Esophagus squamous epithelium (tissue), 5 donors: ENCODE results near the gene TCL1B. TPM values are rescaled to one million over a fixed set of nuclear protein-coding genes. Genes with fewer than 3 reads are reported as not detected.

Experiments used
- DNase-seq: peaks from one replicate; lab custom pipeline; 2025; lab: John Stamatoyannopoulos, UW
- H3K27ac ChIP-seq, 4 donors: fragments of 200-600 bp; sonication (generic); one replicate each; pipeline ENCODE4 v1.5.1; 2016 to 2019; ENCODE audit warnings: mild to moderate bottlenecking in 1 of 4
- H3K27me3 ChIP-seq, 4 donors: fragments of 200-600 bp; sonication (generic); 1 replicate in 3 of 4; 2 replicates in 1 of 4; pipeline versions ENCODE4 v1.5.1 to v1.6.0; 2017 to 2021; ENCODE audit warnings: antibody characterized with exemption in 1 of 4
- H3K36me3 ChIP-seq, 3 donors: fragments of 200-600 bp; sonication (generic); one replicate each; pipeline ENCODE4 v1.5.1; 2016 to 2019
- H3K4me1 ChIP-seq, 3 donors: fragments of 200-600 bp; sonication (generic); one replicate each; pipeline ENCODE4 v1.5.1; 2017 to 2019
- H3K4me3 ChIP-seq, 4 donors: fragments of 200-600 bp; sonication (generic); 1 replicate in 3 of 4; 2 replicates in 1 of 4; pipeline ENCODE4 v1.5.1; 2016 to 2019; ENCODE audit warnings: mild to moderate bottlenecking in 2 of 4, moderate library complexity in 1 of 4
- H3K9me3 ChIP-seq, 3 donors: fragments of 200-600 bp; sonication (generic); one replicate each; pipeline ENCODE4 v1.5.1; 2016 to 2019
- CTCF ChIP-seq, 6 experiments: fragments of 450-650 bp in 4 of 6; fragments of 200-600 bp in 2 of 6; sonication (generic) in 2 of 6; IDR thresholded peaks; one replicate each; pipeline ENCODE4 v1.5.1; 2016 to 2019; ENCODE audit warnings: antibody characterized with exemption in 6 of 6, mild to moderate bottlenecking in 4 of 6, moderate library complexity in 4 of 6
- POLR2A ChIP-seq, 4 donors: fragments of 450-650 bp; IDR thresholded peaks; one replicate each; pipeline ENCODE4 v1.6.1; 2017; ENCODE audit warnings: antibody characterized with exemption in 4 of 4, mild to moderate bottlenecking in 4 of 4, moderate library complexity in 3 of 4
- WGBS, 2 donors: methylation state at CpG; one replicate each; pipeline ENCODE4 v1.1.5; 2018; 5-methylcytosine and 5-hydroxymethylcytosine counted together
- intact Hi-C: fragments of 100-400 bp; cut with DNase I; formaldehyde crosslinking; loops from one replicate; pipeline ENCODE4 v1.15.0; 2022
- total RNA-seq, 4 donors: library from RNA; depleted of rRNA; stranded (reverse); fragments of >200 nt; gene quantifications; one replicate each; pipeline ENCODE4 v1.1.0, GENCODE V29; 2016
- donor health status: DM: yes; HTN: yes; CAD: no.

TCL1B gene
- total RNA-seq, 4 donors from 2014 or later: not detected

GRCh38 chr14:95707327-95707726 is 21.1 kb downstream of the TCL1B start:
- Histone ChIP-seq H3K36me3 (no peaks in the 10 kb centered on the region), H3K27me3 (peaks cover 0 to 31% (median 0%) of the 10 kb centered on the region in 4 donors), H3K27ac (no peak overlapping the region), H3K4me3 (no peak overlapping the region), H3K9me3 (no peaks in the 10 kb centered on the region), H3K4me1 (no peaks in the 10 kb centered on the region)
- 64 to 81% methylated on average over 5 of the region's 5 CpGs for WGBS, 2 donors
- TF ChIP-seq CTCF (IDR thresholded peaks at IDR 0.05) (no peak), POLR2A (IDR thresholded peaks at IDR 0.05) (no peak)
- intact Hi-C loops: no loop called here
- no peak for DNase-seq

DNA sequence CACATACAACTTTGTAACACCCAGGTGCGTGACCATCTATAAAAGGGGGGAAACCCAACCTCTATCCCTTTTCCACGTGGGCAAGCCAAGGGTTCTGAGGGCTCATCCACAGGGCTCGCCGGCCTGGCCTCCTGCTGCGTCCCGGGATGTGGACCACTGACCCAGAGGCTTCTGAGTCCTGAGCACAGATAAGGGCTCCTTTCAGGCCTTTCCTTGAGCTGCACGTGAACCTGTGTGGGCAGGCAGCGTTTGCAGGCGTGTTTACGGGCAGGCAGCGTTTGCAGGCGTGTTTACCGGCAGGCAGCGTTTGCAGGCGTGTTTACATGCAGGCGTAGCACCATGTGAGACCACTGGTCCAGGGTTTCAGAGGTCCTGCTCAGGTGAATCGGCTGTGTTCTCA is 23.9 kb downstream of the TCL1B start:
- intact Hi-C loops: no loop called here
- DNase-seq: no peak
- WGBS, 2 donors: 66 to 82% methylated on average over 11 to 13 of the region's 17 CpGs

DNA sequence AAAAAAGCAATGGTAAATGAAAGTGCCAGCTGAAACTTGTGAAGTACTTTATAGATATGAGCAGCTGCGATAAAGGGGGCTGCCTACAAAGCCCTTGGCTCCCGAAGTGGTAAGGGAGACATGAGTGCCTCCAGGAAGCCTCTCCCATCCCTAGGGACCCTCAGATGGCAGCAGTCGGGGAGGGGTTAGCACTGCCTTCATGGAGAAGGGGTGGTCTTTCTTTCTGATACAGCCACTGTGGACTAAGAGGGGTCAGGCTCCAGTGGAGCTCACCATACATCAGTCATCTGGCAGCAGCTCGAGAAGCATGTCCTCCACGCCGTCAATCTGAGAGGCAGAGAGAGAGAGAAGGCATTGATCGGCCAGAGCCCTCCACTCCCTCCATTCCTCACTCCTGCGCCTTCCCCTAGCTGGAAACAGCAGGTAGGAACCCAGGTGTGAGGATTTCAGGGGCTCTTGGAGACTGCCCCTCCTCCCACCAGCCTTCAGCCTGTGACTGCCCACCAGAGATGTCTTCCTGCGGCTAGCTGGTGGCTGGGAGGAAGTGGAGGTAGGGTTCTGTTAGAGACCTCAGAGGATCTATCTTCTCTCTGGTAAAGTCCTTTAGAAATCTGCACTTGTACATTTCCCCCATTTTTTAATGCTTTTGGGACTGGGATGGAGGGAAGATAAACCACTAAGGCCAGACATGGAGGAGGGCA is 25.4 kb downstream of the TCL1B start:
- TF ChIP-seq CTCF (IDR thresholded peaks at IDR 0.05) (no peak), POLR2A (IDR thresholded peaks at IDR 0.05) (no peak)
- WGBS, 2 donors: 72 to 74% methylated on average over 8 to 9 of the region's 9 CpGs
- H3K9me3 ChIP-seq: no peaks in the 10 kb centered on the region
- H3K4me3 ChIP-seq: no peak overlapping the region
- peaks cover 0 to 49% (median 3%) of the 10 kb centered on the region in 4 donors for H3K27me3 ChIP-seq
- DNase-seq: no peak
- no peak overlapping the region for H3K27ac ChIP-seq
- intact Hi-C loops: no loop called here
- no peaks in the 10 kb centered on the region for H3K36me3 ChIP-seq
- H3K4me1 ChIP-seq: no peaks in the 10 kb centered on the region

More for the DNA sequence above, 23.9 kb downstream of the TCL1B start:
- TF ChIP-seq POLR2A (IDR thresholded peaks at IDR 0.05): no peak
- no peak for TF ChIP-seq CTCF (IDR thresholded peaks at IDR 0.05)
- Histone ChIP-seq H3K4me1 (no peaks in the 10 kb centered on the region), H3K27ac (no peak overlapping the region), H3K9me3 (no peaks in the 10 kb centered on the region), H3K4me3 (no peak overlapping the region), H3K27me3 (peaks cover 0 to 45% (median 3%) of the 10 kb centered on the region in 4 donors), H3K36me3 (no peaks in the 10 kb centered on the region)

GRCh38 chr14:95712398-95712797 is 26.2 kb downstream of the TCL1B start:
- intact Hi-C loops: no loop called here
- Histone ChIP-seq H3K27me3 (peaks cover 0 to 49% (median 3%) of the 10 kb centered on the region in 4 donors), H3K27ac (no peak overlapping the region), H3K4me3 (no peak overlapping the region), H3K4me1 (no peaks in the 10 kb centered on the region), H3K9me3 (no peaks in the 10 kb centered on the region), H3K36me3 (no peaks in the 10 kb centered on the region)
- no peak for TF ChIP-seq CTCF (IDR thresholded peaks at IDR 0.05)
- TF ChIP-seq POLR2A (IDR thresholded peaks at IDR 0.05): no peak
- DNase-seq: no peak
- 80% methylated on average over 5 to 9 of the region's 9 CpGs for WGBS, 2 donors

DNA sequence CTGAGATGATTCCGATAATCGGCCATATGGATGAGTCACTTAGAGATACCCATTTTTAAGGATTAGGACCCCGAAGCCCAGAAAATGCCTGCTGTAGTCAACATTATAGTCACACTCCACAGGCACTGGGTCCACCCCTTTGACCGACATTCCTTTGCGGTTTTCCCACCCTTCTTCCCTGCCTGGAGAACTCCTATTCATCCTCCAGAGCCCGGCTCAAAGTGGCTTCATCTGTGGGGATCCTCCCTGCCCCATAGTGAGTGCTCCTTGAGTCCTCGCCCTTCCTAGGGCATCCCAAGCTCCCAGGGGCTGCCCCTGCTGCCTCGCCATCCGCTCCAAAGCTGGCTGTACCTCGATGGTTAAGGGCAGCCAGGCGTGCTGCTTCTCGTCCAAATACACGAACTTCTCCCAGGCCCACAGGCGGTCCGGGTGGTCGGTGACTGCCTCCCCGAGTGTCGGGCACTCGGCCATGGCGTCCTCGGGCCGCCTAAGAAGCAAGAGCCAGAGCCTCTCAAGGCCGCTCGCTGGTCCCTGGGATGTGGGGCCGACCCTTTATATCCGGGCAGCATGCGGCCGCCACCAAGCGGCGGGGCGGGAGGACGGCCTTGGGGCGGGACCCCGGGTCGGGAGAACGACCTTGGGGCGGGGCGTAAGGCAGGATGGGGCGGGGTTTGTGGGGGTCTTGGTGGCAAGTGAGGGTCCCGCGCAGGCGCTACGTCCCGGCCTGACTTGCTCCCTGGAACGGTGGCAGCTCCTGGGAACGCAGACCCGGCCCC is 27.6 kb downstream of the TCL1B start, which contains the start of gene TCL1A:
Gene TCL1A (minus strand): TSS at position 530 of the 776 bp plus-strand sequence. CDS start 59 bp downstream, at position 471.
- no peak within 1 kb of the TSS for H3K4me3 ChIP-seq
- TF ChIP-seq POLR2A (IDR thresholded peaks at IDR 0.05) (no peak), CTCF (IDR thresholded peaks at IDR 0.05) (no peak)
- H3K9me3 ChIP-seq: no peaks in the 10 kb centered on the region
- intact Hi-C loops: no loop called here
- DNase-seq: no peak
- no peaks in the 10 kb centered on the region for H3K4me1 ChIP-seq
- H3K27ac ChIP-seq: no peak within 1 kb of the TSS
- 62 to 92% methylated on average over 3 to 13 of the region's 47 CpGs for WGBS, 2 donors
- H3K36me3 ChIP-seq: no peaks in the 10 kb centered on the region
- H3K27me3 ChIP-seq: peaks cover 0 to 49% (median 3%) of the 10 kb centered on the region in 4 donors
